NCI-H2029 treated with DMSO at 0.1 percent for 48 hours (cell line): ENCODE data around the gene RPL39.
"Not testable (repeated sequence)": the region's sequence is repeated elsewhere in the genome, so short reads cannot be mapped to it uniquely, and the experiment has no call there.

Experiments used
- DNase-seq: peaks from one replicate; lab custom pipeline; 2025; lab: John Stamatoyannopoulos, UW

RPL39 gene

DNA sequence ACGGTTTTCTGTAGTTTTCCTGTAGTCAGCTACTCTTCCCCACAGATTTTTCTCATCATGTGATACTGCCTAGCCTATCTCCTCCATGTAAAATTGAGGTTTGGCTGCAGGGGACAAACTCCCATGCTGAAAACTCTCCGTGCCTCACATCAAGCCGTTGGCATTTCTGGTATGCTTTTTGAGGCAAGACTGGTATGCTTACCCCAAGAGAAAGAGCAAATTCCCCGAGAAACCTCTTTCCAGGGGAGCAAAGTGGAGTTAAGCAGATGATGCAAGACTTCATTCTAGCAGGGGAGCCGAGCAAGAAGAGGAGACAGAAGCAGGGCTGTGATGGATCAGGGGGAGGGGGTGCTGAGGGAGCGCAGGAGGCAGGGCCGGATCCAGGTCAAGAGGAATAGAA lies 28.2 kb downstream of the RPL39 start:
- no peak for DNase-seq

DNA sequence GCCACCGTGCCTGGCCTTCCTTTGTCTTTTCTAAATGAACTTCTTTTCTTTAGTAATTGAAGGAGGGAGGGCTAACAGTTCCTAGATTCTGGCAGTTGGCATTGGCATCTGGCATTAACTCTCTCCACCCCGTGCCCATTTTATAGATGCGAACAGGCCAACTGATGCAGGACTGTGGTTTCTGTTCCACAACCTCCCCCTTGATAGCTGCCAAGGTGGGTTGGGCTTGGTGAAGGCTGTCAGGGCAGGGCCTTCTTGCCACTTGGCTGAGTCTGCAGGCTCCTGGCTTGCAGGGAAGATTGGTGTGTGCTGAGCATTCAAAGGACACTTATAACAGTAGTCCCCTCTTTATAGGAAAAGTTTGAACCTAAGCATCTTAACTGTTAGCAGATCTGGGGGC lies 28.7 kb downstream of the RPL39 start:
- no peak for DNase-seq

DNA sequence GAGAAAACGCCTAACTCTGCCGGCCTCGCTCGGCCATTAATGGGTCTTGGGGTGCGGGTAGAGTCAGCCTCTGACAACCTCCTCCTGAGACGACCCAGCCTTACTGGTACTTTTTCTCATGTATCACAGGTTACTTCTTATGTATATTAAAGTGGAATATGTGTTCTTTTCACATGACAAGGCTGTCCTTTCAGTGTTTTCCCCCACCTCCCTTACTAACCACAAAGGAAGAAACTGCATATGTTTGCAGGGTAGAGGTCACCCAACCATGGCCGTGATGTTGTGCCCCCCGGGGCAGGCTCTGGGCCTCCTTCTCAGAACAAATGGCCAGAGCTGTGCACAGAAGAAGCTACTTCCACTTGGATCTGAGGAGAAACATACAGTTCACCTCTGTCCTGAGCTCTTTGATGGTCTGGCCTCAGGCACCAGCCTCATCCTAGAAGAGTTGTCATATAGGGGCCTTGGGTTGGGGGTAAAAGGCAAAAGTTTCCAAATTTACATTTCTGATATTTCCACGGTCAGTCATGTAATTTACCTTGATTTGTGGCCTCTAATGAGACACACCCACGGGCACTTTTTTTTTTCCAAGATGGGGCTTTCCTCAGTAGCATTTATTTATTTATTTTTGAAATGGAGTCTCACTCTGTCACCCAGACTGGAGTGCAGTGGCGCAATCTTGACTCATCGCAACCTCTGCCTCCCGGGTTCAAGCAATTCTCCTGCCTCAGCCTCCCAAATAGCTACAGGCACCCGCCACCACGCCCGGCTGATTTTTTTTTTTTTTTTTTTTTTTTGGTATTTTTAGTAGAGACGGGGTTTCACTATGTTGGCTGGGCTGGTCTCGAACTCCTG lies 31.2 kb downstream of the RPL39 start:
- DNase-seq: no peak

DNA sequence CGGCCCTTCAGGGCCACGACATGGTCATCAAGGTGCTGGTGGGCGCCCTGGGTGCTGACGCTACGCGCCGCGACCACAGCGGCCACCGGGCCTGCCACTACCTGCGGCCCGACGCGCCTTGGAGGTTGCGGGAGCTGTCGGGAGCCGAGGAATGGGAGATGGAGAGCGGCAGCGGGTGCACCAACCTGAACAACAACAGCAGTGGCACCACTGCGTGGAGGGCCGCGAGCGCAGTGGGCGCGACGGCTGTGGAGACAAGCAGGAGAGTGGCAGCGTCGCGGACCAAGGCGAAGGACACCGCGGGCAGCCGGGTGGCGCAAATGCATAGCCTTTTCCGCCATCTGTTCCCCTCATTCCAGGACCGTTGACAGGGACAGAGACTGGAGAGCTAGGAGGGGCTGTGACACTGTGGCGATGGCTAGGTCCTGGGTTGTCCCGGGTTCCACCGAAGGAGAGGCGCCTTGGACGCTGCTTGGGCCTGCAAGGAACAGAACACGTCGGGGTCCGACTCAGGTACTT lies 32.1 kb downstream of the RPL39 start:
- DNase-seq: no peak

DNA sequence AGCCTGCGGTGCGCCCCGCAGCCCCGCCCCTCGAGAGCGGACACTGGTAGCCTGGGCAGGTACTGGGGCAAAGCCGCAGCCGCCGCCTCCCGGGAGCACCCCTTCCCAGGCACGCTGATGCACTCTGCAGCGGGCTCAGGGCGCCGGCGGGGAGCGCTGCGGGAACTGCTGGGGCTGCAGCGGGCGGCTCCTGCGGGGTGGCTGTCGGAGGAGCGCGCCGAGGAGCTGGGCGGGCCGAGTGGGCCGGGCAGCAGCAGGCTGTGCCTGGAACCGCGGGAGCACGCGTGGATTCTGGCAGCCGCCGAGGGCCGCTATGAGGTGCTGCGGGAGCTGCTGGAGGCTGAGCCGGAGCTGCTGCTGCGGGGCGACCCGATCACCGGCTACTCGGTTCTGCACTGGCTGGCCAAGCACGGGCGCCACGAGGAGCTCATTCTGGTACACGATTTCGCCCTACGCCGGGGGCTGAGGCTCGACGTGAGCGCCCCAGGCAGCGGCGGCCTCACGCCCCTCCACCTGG lies 32.6 kb downstream of the RPL39 start:
- DNase-seq: no peak

DNA sequence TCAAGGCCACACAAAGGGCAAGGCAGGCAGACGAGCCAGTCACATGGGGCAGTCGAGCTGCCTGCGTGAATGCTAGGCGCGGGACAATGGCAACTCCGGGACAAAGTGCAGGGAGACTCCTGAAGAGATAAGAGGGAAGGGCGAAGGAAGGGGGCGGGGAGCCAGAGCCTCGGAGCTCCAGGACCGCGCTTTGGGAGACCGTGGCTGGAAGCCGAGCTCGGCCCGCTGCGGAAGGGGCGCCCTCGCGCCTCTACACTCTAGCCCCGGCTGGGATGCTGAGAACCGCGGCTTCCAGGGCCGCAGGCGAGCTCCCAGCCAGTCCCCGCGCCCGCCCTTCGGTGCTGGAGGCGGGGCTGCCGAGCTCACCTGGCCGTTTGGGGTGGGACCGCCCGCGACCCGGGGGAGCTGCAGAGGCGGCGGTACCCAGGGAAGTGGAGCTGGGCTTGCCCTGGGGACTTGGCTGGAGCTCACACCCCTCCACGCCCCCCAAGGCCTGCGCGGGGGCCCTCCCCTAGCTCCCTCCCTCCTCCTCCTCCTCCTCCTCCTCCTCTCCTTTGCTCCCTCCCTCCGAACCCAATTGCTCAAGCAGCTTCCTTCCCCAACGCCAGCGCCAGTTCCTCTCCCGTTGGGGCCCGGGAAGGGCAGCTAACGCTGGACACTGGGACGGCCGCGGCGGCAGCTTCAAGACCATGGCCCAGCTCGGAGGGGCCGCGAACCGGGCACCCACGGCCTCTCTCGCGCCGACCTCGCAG lies 33.3 kb downstream of the RPL39 start, which contains the start of gene SOWAHD:
TSS of gene SOWAHD (plus strand) at position 610 of the 752 bp plus-strand sequence. CDS start at position 690, 80 bp downstream.
- DNase-seq: no peak

DNA sequence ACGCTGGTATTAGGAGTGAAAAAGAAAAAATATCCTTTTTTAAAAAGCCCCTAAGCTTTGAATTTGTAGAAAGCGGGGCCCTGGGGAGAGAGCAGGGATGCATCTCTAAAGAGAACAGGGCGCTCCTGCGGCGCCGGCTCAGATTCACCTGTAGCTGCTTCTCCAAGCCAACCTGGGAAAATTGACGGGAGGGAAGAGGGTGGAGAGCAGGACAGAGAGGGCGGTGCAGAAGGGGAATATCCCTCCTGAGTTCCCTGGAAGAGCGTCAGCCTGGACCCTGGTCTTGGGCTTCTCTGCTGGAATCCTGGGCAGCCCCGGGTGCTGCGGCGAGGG lies 33.8 kb downstream of the RPL39 start:
- no peak for DNase-seq

DNA sequence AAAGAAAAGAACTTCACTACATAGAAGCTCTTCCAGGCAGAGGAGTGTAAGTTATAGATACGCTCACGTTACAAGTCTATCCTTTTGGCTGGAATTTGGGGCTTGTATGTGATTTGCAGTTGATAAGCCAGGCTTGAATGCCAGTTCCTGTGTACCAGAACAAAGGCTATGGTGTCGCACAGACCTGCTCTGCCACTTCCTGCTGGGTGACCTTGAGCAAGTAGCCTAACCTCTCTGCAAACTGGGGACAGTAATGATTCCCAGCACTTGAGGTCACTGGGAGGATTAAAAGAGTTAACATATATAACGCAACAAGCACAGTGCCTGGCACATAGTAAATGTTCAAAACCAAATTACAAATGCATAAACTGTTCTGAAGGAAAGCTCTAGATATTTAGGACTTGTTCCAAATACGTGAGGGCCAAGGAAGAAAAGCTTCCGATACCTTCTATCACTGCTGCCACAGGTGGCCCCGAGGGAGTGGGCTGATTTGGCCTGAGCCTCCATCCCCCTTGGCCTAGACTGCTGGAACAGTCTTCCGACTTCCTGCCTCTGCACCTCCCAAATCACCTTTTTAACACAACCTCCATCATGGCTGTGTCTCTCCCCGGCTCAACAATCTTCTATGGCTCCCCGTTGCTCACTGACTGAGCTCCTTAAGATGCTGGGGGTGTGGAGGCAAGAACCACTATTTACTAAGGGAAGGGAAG lies 34.3 kb downstream of the RPL39 start:
- no peak for DNase-seq

DNA sequence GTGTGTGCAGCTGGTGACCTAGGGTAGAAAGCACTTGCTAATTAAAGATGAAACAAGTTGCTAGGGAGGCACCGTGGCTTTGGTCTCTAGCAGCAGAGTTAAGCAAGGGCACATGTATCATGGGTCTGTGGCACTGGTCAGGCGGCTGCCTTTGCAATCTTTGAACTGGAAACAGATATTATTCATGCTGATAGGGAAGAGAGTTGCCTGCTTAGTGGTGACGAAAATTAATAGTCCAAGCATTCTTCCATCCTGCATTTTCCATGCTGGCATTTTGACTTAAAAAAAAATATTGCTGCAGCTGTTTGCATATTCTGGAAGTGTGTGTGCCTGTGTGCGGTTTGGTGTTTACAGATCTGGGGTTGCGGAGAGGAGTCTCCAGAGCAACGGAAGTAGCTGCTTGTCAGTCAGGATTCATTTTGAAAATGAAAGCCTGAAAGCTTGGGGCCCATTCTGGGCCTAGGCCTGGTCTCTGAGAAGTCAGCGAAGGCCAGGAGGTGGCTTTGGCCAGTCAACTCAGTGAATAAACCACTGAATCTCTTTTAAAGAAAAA lies 35.4 kb downstream of the RPL39 start:
- DNase-seq: no peak

DNA sequence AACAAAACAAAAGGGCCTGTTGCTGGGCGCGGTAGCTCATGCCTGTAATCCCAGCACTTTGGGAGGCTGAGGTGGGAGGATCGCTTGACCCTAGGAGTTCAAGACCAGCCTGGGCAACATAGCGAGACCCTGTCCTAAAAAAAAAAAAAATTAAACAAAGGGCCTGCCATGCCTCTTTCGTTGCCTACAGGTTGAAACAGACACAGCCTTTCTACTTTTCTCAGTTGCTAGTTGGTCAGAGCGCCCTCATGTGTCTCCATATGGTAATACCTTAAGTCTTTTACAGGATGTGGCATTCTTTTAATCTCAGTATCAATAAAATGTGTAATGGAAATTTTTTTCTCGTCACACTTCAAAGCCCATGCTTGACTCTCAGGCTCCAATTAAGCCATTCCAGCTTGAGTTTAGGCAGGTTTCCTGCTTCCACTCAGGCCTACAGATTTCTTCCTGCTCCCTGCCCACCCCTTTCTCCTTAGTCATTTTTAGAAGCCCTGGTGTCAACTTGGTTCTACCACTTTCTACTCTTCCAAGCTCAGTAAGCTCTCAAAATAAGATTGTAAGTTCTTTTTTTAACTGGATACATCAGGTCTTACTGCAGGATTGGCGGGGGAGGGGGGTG lies 37.7 kb downstream of the RPL39 start:
- DNase-seq: peak; percentile 52

DNA sequence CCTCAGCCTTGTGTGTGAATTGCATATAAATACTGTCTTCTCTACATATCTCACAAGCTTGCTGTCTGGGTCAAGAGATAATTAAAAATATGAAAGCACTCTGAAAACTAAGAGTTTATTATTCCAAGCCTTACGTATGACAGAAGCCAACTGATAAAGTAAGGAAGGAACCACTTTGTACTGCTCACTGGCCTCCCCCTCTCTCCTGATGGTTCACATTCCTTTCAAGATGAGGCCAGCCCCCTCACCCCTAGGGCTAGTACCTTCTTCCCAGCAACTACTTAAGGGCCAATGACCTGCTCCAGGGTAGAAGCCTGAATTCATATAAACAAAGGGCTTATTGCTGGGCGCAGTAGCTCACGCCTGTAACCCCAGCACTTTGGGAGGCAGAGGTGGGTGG lies 38.4 kb downstream of the RPL39 start:
- DNase-seq: no peak

DNA sequence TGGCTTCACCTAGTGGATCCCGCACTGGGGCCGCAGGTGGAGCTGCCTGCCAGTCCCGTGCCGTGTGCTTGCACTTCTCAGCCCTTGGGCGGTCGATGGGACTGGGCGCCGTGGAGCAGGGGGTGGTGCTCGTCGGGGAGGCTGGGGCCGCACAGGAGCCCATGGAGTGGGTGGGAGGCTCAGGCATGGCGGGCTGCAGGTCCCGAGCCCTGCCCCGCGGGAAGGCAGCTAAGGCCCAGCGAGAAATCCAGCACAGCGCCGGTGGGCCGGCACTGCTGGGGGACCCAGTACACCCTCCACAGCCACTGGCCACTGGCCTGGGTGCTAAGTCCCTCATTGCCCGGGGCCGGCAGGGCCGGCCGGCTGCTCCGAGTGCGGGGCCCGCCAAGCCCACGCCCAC lies 40.7 kb downstream of the RPL39 start:
- DNase-seq: not testable (repeated sequence)

DNA sequence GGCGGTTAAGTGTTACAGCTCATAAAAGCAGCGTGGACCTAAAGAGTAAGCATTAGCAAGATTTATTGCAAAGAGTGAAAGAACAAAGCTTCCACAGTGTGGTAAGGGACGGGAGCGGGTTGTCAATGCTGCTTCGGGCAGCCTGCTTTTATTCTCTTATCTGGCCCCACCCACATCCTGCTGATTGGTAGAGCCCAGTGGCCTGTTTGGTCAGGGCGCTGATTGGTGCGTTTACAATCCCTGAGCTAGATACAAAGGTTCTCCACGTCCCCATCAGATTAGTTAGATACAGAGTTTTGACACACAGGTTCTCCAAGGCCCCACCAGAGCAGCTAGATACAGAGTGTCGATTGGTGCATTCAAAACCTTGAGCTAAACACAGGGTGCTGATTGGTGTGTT lies 41.3 kb downstream of the RPL39 start:
- DNase-seq: not testable (repeated sequence)

DNA sequence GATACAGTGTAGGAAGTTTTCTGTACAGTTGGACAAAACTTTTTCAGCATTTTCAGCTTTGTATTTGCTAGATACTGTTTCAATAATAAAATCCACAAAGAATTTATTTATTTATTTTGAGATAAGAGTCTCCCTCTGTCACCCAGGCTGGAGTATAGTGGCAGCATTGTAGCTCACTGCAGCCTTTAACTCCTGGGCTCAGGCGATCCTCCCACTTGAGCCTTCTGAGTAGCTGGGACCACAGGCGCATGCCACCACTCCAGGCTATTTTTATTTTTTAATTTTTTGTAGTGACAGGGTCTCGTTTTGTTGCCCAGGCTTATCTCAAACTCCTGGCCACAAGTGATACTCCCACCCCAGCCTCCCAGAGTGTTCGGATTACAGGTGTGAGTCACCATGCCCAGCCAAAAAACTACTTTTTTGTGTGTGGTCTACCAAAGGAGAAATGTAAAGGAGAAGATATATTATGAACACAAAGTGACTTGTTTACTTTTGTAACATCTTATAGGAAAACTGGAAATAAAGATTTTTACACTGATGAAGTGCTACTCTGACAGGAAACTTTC lies 46.1 kb downstream of the RPL39 start:
- DNase-seq: no peak

DNA sequence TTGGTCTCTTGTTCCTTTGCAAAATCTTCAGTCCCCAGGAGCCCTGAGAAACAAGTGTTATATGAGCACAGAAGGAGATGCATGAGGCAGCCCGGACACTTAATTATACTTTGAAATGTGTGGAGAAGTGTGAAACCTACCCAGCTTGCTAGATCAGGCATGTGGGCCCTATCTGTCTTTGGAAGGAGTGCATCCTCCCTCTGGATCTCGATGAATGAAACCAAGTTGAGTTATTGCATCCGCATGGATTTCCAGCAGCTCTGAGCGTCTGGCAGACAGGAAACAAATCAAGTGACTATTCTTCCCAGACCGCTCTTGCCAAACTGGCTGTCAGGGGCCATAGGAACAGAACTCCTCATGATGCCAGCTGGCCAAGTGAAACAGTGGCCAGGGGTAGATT lies 52.7 kb downstream of the RPL39 start:
- no peak for DNase-seq
